HG03135 (cell line): ENCODE results near the gene FAM209B.
"Not testable (repeated sequence)": the region's sequence is repeated elsewhere in the genome, so short reads cannot be mapped to it uniquely, and the experiment has no call there.

Source experiments
- ATAC-seq: cut with Tn5 transposase; IDR thresholded peaks from one replicate; pipeline ENCODE4 v1.9.1; 2021; ENCODE audit warnings: mild to moderate bottlenecking, moderate library complexity; ENCODE audit not compliant: unreplicated experiment

FAM209B gene

GRCh38 chr20:56537997-56538396, 5.0 kb downstream of the FAM209B start:
- ATAC-seq, result no peak

GRCh38 chr20:56540415-56540814, 7.4 kb downstream of the FAM209B start:
- ATAC-seq, result no peak

GRCh38 chr20:56542489-56543030, 9.5 kb downstream of the FAM209B start:
- no peak for ATAC-seq

- ATAC-seq, result no peak
Measured at GRCh38 chr20:56551571-56551970, 18.5 kb downstream of the FAM209B start.

- no peak for ATAC-seq
Measured at GRCh38 chr20:56552911-56553629, 20.0 kb downstream of the FAM209B start.

GRCh38 chr20:56554869-56555268, 21.8 kb downstream of the FAM209B start:
- ATAC-seq, result peak; percentile 87

GRCh38 chr20:56558968-56559367, 25.9 kb downstream of the FAM209B start:
- ATAC-seq, result no peak

GRCh38 chr20:56564526-56564925, 31.5 kb downstream of the FAM209B start:
- ATAC-seq, result not testable (repeated sequence)

GRCh38 chr20:56565511-56565910, 32.5 kb downstream of the FAM209B start:
- no peak for ATAC-seq

GRCh38 chr20:56566621-56567020, 33.6 kb downstream of the FAM209B start:
- ATAC-seq, result no peak

- no peak for ATAC-seq
Measured at GRCh38 chr20:56570832-56571231, 37.8 kb downstream of the FAM209B start.

GRCh38 chr20:56572172-56572571, 39.1 kb downstream of the FAM209B start:
- no peak for ATAC-seq

- no peak for ATAC-seq
Measured at GRCh38 chr20:56573986-56574385, 40.9 kb downstream of the FAM209B start.

GRCh38 chr20:56574531-56575142, 41.6 kb downstream of the FAM209B start:
- ATAC-seq, result no peak

GRCh38 chr20:56575157-56575556, 42.1 kb downstream of the FAM209B start:
- no peak for ATAC-seq

GRCh38 chr20:56575961-56576360, 42.9 kb downstream of the FAM209B start:
- no peak for ATAC-seq

- no peak for ATAC-seq
Measured at GRCh38 chr20:56579301-56579710, 46.3 kb downstream of the FAM209B start.

GRCh38 chr20:56580226-56580625, 47.2 kb downstream of the FAM209B start:
- ATAC-seq, result no peak

GRCh38 chr20:56581701-56582100, 48.7 kb downstream of the FAM209B start:
- ATAC-seq, result no peak

GRCh38 chr20:56582542-56582941, 49.5 kb downstream of the FAM209B start:
- no peak for ATAC-seq

- ATAC-seq, result no peak
Measured at GRCh38 chr20:56584916-56585315, 51.9 kb downstream of the FAM209B start.
